ENCODE measurements around the gene LINC00237.

Gene LINC00237

DNA sequence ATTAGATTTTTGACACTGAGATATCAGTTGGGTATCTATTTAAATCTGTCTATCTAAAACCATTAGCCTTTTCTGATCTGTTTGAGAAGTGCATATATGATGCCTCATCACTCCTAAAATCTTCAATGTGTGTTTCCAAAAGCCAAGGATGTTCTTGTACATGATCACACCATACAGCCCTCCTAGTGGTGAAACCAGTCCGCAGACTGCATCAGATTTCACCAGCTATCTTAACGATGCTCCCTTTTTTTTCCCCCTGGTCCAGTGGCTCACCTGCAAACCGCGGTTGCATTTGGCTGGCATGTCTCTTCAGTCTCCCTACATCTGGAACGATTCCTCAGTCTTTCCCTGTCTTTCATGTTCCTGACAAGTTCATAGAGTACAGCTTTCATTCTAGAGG lies 23.7 kb upstream of the LINC00237 start:
- H3K4me2 ChIP-seq (ENCODE audit: low read length), result no peak overlapping the region
- H3K36me3 ChIP-seq (ENCODE audit: control insufficient read depth, low read length), result no peaks in the 10 kb centered on the region
- H3K4me3 ChIP-seq (ENCODE audit: low read length), result no peak overlapping the region
- no peaks in the 10 kb centered on the region for H3K27me3 ChIP-seq (ENCODE audit: control insufficient read depth, low read length)
- TF ChIP-seq EZH2phosphoT487 (IDR thresholded peaks at IDR 0.05; ENCODE audit: borderline replicate concordance, low read length) (no peak), CTCF (IDR thresholded peaks at IDR 0.05; ENCODE audit: low read depth, low read length, poor library complexity, severe bottlenecking) (no peak)
- no peaks in the 10 kb centered on the region for H4K20me1 ChIP-seq (ENCODE audit: control insufficient read depth, insufficient read depth, low read depth, low read length)
- H3K4me1 ChIP-seq (ENCODE audit: control insufficient read depth, low read length), result peaks cover 17% of the 10 kb centered on the region
- no peak overlapping the region for H3K27ac ChIP-seq (ENCODE audit: low read depth, low read length)
- H3K9me3 ChIP-seq (ENCODE audit: control insufficient read depth, insufficient read depth, low read length), result no peaks in the 10 kb centered on the region
- H3F3A ChIP-seq (ENCODE audit: control insufficient read depth, insufficient read depth), result no peaks in the 10 kb centered on the region
- peaks cover 17% of the 10 kb centered on the region for H3K79me2 ChIP-seq (ENCODE audit: control insufficient read depth, low read length)
- no peaks in the 10 kb centered on the region for H3K9me2 ChIP-seq (replicated peaks; ENCODE audit: control insufficient read depth, low read length)

DNA sequence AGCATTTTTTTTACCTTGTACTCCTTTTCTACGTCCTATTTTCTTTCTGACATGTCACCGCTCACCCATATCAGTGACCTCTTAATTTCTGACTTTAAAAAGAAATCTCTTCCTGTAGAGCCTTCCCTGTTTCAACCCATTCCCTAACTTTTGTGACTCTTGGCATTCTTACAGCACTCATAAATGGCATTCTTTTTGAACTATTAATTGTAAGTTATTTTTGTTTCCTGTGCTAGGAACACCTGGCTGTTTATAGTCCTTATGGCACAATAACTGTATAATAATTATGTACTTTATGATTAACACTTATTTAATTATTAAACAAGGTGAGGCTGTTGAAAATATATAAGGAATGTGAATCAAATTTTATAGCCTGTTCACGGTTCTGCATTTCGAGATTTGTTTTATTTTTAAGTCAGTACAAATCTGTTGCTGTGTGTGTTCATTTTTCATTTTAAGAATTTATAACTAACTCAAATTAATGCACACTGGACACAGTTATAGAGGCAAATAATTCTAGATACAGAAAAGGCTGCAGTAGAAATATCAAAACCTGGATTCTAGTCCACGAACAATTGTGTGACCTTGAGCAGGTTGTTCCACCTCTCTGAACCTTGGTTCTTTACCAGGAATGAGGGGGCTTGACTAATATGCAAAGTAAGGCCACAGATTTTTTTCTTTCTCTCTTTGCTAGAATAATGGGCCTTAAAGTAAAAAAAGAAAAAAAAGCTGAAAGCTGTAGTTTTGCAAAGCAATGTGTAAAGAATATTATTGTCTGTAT lies 21.2 kb upstream of the LINC00237 start:
- Histone ChIP-seq H3K9me2 (replicated peaks; ENCODE audit: control insufficient read depth, low read length) (no peaks in the 10 kb centered on the region), H3K4me1 (ENCODE audit: control insufficient read depth, low read length) (peaks cover 17% of the 10 kb centered on the region), H3F3A (ENCODE audit: control insufficient read depth, insufficient read depth) (no peaks in the 10 kb centered on the region), H3K4me2 (ENCODE audit: low read length) (peak overlapping the region; percentile 83), H3K27ac (ENCODE audit: low read depth, low read length) (no peak overlapping the region), H4K20me1 (ENCODE audit: control insufficient read depth, insufficient read depth, low read depth, low read length) (no peaks in the 10 kb centered on the region), H3K36me3 (ENCODE audit: control insufficient read depth, low read length) (no peaks in the 10 kb centered on the region), H3K9me3 (ENCODE audit: control insufficient read depth, insufficient read depth, low read length) (no peaks in the 10 kb centered on the region), H3K27me3 (ENCODE audit: control insufficient read depth, low read length) (no peaks in the 10 kb centered on the region), H3K4me3 (ENCODE audit: low read length) (peak overlapping the region; percentile 90), H3K79me2 (ENCODE audit: control insufficient read depth, low read length) (peaks cover 17% of the 10 kb centered on the region)
- TF ChIP-seq CTCF (IDR thresholded peaks at IDR 0.05; ENCODE audit: low read depth, low read length, poor library complexity, severe bottlenecking), result no peak

DNA sequence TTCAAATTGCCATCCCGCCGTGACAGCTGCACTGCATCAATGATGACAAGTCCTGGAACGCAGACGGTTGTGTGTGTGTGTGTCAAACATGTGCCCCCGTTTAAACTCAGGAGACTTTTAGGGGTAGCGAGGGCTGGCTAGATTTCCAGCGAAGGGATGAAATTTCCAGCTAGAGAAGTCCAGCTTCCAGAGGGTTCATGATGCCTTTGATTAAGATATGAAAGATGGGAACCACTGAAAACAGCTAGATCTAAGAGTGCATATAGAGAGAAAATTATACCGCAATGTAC lies 20.4 kb upstream of the LINC00237 start:
- no peaks in the 10 kb centered on the region for H3K9me3 ChIP-seq (ENCODE audit: control insufficient read depth, insufficient read depth, low read length)
- 0 out of 2 replicates have a peak overlapping the region, but pooled peaks have one; percentile 49 for H3K27ac ChIP-seq (ENCODE audit: low read depth, low read length)
- peaks cover 17% of the 10 kb centered on the region for H3K4me1 ChIP-seq (ENCODE audit: control insufficient read depth, low read length)
- peak overlapping the region; percentile 90 for H3K4me3 ChIP-seq (ENCODE audit: low read length)
- peak overlapping the region; percentile 83 for H3K4me2 ChIP-seq (ENCODE audit: low read length)
- no peaks in the 10 kb centered on the region for H3F3A ChIP-seq (ENCODE audit: control insufficient read depth, insufficient read depth)
- no peaks in the 10 kb centered on the region for H3K9me2 ChIP-seq (replicated peaks; ENCODE audit: control insufficient read depth, low read length)
- H3K27me3 ChIP-seq (ENCODE audit: control insufficient read depth, low read length), result no peaks in the 10 kb centered on the region
- H4K20me1 ChIP-seq (ENCODE audit: control insufficient read depth, insufficient read depth, low read depth, low read length), result no peaks in the 10 kb centered on the region
- TF ChIP-seq EZH2phosphoT487 (IDR thresholded peaks at IDR 0.05; ENCODE audit: borderline replicate concordance, low read length), result no peak
- no peaks in the 10 kb centered on the region for H3K36me3 ChIP-seq (ENCODE audit: control insufficient read depth, low read length)
- peaks cover 17% of the 10 kb centered on the region for H3K79me2 ChIP-seq (ENCODE audit: control insufficient read depth, low read length)

GRCh38 chr20:21125849-21126580 lies 19.9 kb upstream of the LINC00237 start, which contains the start of gene KIZ:
TSS of gene KIZ (plus strand) at chr20:21126082. CDS start at chr20:21126116, 34 bp downstream.
- H3K27ac ChIP-seq (ENCODE audit: low read depth, low read length), result peak within 1 kb of the TSS; percentile 49
- H3F3A ChIP-seq (ENCODE audit: control insufficient read depth, insufficient read depth), result no peaks in the 10 kb centered on the region

More at GRCh38 chr20:21125849-21126580, 19.9 kb upstream of the LINC00237 start, which contains the start of gene KIZ:
- peak within 1 kb of the TSS; percentile 97 for H3K4me2 ChIP-seq (ENCODE audit: low read length)
- H3K9me2 ChIP-seq (replicated peaks; ENCODE audit: control insufficient read depth, low read length), result no peaks in the 10 kb centered on the region
- TF ChIP-seq EZH2phosphoT487 (IDR thresholded peaks at IDR 0.05; ENCODE audit: borderline replicate concordance, low read length) (no peak), CTCF (IDR thresholded peaks at IDR 0.05; ENCODE audit: low read depth, low read length, poor library complexity, severe bottlenecking) (peak; percentile 39)
- H3K4me1 ChIP-seq (ENCODE audit: control insufficient read depth, low read length), result peaks cover 17% of the 10 kb centered on the region
- H3K4me3 ChIP-seq (ENCODE audit: low read length), result peak within 1 kb of the TSS; percentile 90
- no peaks in the 10 kb centered on the region for H3K36me3 ChIP-seq (ENCODE audit: control insufficient read depth, low read length)
- H3K79me2 ChIP-seq (ENCODE audit: control insufficient read depth, low read length), result peaks cover 17% of the 10 kb centered on the region
- H4K20me1 ChIP-seq (ENCODE audit: control insufficient read depth, insufficient read depth, low read depth, low read length), result no peaks in the 10 kb centered on the region
- no peaks in the 10 kb centered on the region for H3K9me3 ChIP-seq (ENCODE audit: control insufficient read depth, insufficient read depth, low read length)
- H3K27me3 ChIP-seq (ENCODE audit: control insufficient read depth, low read length), result no peaks in the 10 kb centered on the region
